Fibroblast of lung (primary cell): ENCODE results near the gene CBFA2T3. TPM values are rescaled to one million over a fixed set of nuclear protein-coding genes. Genes with fewer than 3 reads are reported as not detected.

ENCODE experiments used
- DNase-seq, 2 donors: peaks; one replicate each; pipeline versions ENCODE4 v3.0.0 to v3.0.0-alpha.2; 2010; ENCODE audit warnings: low read depth in 2 of 2
- H2AFZ ChIP-seq: 2 replicates; pipeline ENCODE4 v1.5.1; 2012; ENCODE audit warnings: low read length, control low read depth, inconsistent platforms
- H3K27ac ChIP-seq: 2 replicates; pipeline ENCODE4 v1.5.1; 2011; ENCODE audit warnings: low read length, control low read depth; ENCODE audit not compliant: insufficient read depth
- H3K27me3 ChIP-seq: 2 replicates; pipeline ENCODE4 v1.5.1; 2011; ENCODE audit warnings: mild to moderate bottlenecking, low read length; ENCODE audit not compliant: control insufficient read depth, insufficient read depth
- H3K36me3 ChIP-seq: 2 replicates; pipeline ENCODE4 v1.5.1; 2011; ENCODE audit warnings: low read length; ENCODE audit not compliant: control insufficient read depth, insufficient read depth
- H3K4me1 ChIP-seq: 2 replicates; pipeline ENCODE4 v1.5.1; 2011; ENCODE audit warnings: low read length; ENCODE audit not compliant: control insufficient read depth, insufficient read depth; ENCODE audit errors: extremely low read depth
- H3K4me2 ChIP-seq: 2 replicates; pipeline ENCODE4 v1.5.1; 2011; ENCODE audit warnings: low read length, control low read depth; ENCODE audit not compliant: insufficient read depth; ENCODE audit errors: extremely low read depth
- H3K4me3 ChIP-seq, 4 experiments: fragments of 200-600 bp in 1 of 4; sonication (generic) in 1 of 4; replicated peaks in 1 of 4; 2 replicates each; pipeline ENCODE4 v1.5.1; 2011 to 2016; ENCODE audit warnings: low read length in 4 of 4, low read depth in 3 of 4, mild to moderate bottlenecking in 3 of 4, control low read depth in 2 of 4, inconsistent platforms in 1 of 4, mixed read lengths in 1 of 4; ENCODE audit not compliant: insufficient read depth in 1 of 4; ENCODE audit errors: control extremely low read depth in 1 of 4
- H3K79me2 ChIP-seq: 2 replicates; pipeline ENCODE4 v1.5.1; 2012; ENCODE audit warnings: mild to moderate bottlenecking, low read length, inconsistent platforms; ENCODE audit not compliant: control insufficient read depth, insufficient read depth
- H3K9ac ChIP-seq: 2 replicates; pipeline ENCODE4 v1.5.1; 2011; ENCODE audit warnings: mild to moderate bottlenecking, low read length, control low read depth; ENCODE audit not compliant: insufficient read depth
- H3K9me3 ChIP-seq: 2 replicates; pipeline ENCODE4 v1.5.1; 2012; ENCODE audit warnings: low read depth, low read length; ENCODE audit not compliant: control insufficient read depth, insufficient read depth
- H4K20me1 ChIP-seq: 2 replicates; pipeline ENCODE4 v1.5.1; 2011; ENCODE audit warnings: low read length; ENCODE audit not compliant: control insufficient read depth, insufficient read depth; ENCODE audit errors: extremely low read depth
- EZH2 ChIP-seq: IDR thresholded peaks from 2 replicates; pipeline ENCODE4 v1.5.1; 2012; ENCODE audit warnings: low read length, control low read depth, mild to moderate bottlenecking; ENCODE audit errors: missing control alignments
- polyA plus RNA-seq, 2 donors: library from polyadenylated mRNA; depleted of rRNA in 1 of 2; stranded (reverse) in 1 of 2; unstranded in 1 of 2; fragments of >200 nt; gene quantifications; 2 replicates each; pipeline ENCODE4 v1.2.1, GENCODE V29; 2011 to 2012; ENCODE audit warnings: missing spikeins in 1 of 2
- total RNA-seq: library from RNA; depleted of rRNA; stranded (reverse); fragments of >200 nt; gene quantifications from 2 replicates; pipeline ENCODE4 v1.2.1, GENCODE V29; 2014
- TF ChIP-seq, protein P1 (sequence below), 2 donors: IDR thresholded peaks in 1 of 2; conservative IDR thresholded peaks in 1 of 2; 1 replicate in 1 of 2; 2 replicates in 1 of 2; pipeline ENCODE4 v1.5.1; 2011 to 2012; ENCODE audit warnings: low read length in 2 of 2, control low read depth in 1 of 2, inconsistent platforms in 1 of 2, low read depth in 1 of 2, mild to moderate bottlenecking in 1 of 2

CBFA2T3 gene
- total and polyA plus RNA-seq, 2 donors (not counting 1 experiment from before 2014, with no cell fraction given), result under 0.01 to 0.05 TPM

- Histone ChIP-seq H3K9ac (no peak overlapping the region), H3K27me3 (no peaks in the 10 kb centered on the region), H3K4me3 (no peak overlapping the region), H3K4me2 (no peak overlapping the region), H3K27ac (no peak overlapping the region), H2AFZ (no peak overlapping the region), H3K4me1 (no peaks in the 10 kb centered on the region), H4K20me1 (no peaks in the 10 kb centered on the region), H3K9me3 (no peaks in the 10 kb centered on the region), H3K36me3 (peaks cover 10% of the 10 kb centered on the region), H3K79me2 (no peaks in the 10 kb centered on the region)
- TF ChIP-seq EZH2, result no peak
- TF ChIP-seq, protein P1, sequence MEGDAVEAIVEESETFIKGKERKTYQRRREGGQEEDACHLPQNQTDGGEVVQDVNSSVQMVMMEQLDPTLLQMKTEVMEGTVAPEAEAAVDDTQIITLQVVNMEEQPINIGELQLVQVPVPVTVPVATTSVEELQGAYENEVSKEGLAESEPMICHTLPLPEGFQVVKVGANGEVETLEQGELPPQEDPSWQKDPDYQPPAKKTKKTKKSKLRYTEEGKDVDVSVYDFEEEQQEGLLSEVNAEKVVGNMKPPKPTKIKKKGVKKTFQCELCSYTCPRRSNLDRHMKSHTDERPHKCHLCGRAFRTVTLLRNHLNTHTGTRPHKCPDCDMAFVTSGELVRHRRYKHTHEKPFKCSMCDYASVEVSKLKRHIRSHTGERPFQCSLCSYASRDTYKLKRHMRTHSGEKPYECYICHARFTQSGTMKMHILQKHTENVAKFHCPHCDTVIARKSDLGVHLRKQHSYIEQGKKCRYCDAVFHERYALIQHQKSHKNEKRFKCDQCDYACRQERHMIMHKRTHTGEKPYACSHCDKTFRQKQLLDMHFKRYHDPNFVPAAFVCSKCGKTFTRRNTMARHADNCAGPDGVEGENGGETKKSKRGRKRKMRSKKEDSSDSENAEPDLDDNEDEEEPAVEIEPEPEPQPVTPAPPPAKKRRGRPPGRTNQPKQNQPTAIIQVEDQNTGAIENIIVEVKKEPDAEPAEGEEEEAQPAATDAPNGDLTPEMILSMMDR (conservative IDR thresholded peaks at IDR 0.05 in 1 of 2, IDR thresholded peaks at IDR 0.05 in 1 of 2; ENCODE audit: low read depth in 1 of 2, low read length in 2 of 2), result no peak
- DNase-seq, result no peak
These were observed 138.4 kb downstream of the CBFA2T3 start for GRCh38 chr16:88838566-88838965.

DNA sequence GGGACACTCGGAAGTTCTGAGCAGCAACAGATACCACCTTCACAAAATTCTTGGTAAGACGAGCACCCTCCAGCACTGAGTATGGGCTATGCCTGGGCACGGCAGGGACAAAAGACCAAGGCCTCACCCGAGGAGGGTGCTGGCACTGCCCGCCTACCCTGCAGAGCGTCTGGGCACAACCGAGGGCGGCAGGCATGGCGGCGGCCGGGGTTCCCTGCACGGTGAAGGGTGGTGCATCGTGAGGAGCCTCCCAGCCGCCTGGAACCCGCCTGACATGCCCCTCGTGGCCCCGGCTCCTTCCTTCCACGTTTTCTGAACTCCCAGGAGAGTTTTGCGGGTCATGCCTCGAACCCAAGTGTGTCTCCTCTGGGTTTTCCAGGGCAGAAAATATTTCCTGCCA lies 139.2 kb downstream of the CBFA2T3 start:
- DNase-seq, result no peak
- H3K27me3 ChIP-seq, result no peaks in the 10 kb centered on the region

GRCh38 chr16:88836791-88837190 lies 140.2 kb downstream of the CBFA2T3 start:
- Histone ChIP-seq H2AFZ (no peak overlapping the region), H3K9me3 (no peaks in the 10 kb centered on the region), H3K4me1 (no peaks in the 10 kb centered on the region), H3K27me3 (no peaks in the 10 kb centered on the region), H3K36me3 (peaks cover 10% of the 10 kb centered on the region), H3K27ac (no peak overlapping the region), H3K9ac (no peak overlapping the region), H3K4me2 (no peak overlapping the region), H3K4me3 (no peak overlapping the region), H3K79me2 (no peaks in the 10 kb centered on the region), H4K20me1 (no peaks in the 10 kb centered on the region)
- no peak for DNase-seq
- no peak for TF ChIP-seq EZH2
- TF ChIP-seq, protein P1 (conservative IDR thresholded peaks at IDR 0.05 in 1 of 2, IDR thresholded peaks at IDR 0.05 in 1 of 2; ENCODE audit: low read depth in 1 of 2, low read length in 2 of 2), result no peak

More for the DNA sequence above, 139.2 kb downstream of the CBFA2T3 start:
- H3K4me2 ChIP-seq, result no peak overlapping the region
- H3K4me3 ChIP-seq, result no peak overlapping the region
- TF ChIP-seq, protein P1 (conservative IDR thresholded peaks at IDR 0.05 in 1 of 2, IDR thresholded peaks at IDR 0.05 in 1 of 2; ENCODE audit: low read depth in 1 of 2, low read length in 2 of 2), result no peak
- TF ChIP-seq EZH2, result no peak
- H3K4me1 ChIP-seq, result no peaks in the 10 kb centered on the region
- H3K9ac ChIP-seq, result no peak overlapping the region
- H3K27ac ChIP-seq, result no peak overlapping the region
- no peaks in the 10 kb centered on the region for H3K79me2 ChIP-seq
- no peak overlapping the region for H2AFZ ChIP-seq
- H3K36me3 ChIP-seq, result peaks cover 10% of the 10 kb centered on the region
- H4K20me1 ChIP-seq, result no peaks in the 10 kb centered on the region
- no peaks in the 10 kb centered on the region for H3K9me3 ChIP-seq
